IgD-negative memory B cell (primary cell): ENCODE data around the gene COQ8B. TPM values are rescaled to one million over a fixed set of nuclear protein-coding genes. Genes with fewer than 3 reads are reported as not detected.
"Not testable (repeated sequence)": the region's sequence is repeated elsewhere in the genome, so short reads cannot be mapped to it uniquely, and the experiment has no call there.

Experiments used
- H3K27ac Mint-ChIP-seq, 3 donors: one replicate each; pipeline ENCODE4 v1.8.0; 2020 to 2022; ENCODE audit warnings: mild to moderate bottlenecking in 3 of 3, mixed read lengths in 3 of 3, moderate library complexity in 1 of 3
- H3K27me3 Mint-ChIP-seq: one replicate; pipeline ENCODE4 v1.8.0; 2021; ENCODE audit warnings: mixed read lengths
- H3K36me3 Mint-ChIP-seq: one replicate; pipeline ENCODE4 v1.8.0; 2020; ENCODE audit warnings: mild to moderate bottlenecking, mixed read lengths
- H3K4me1 Mint-ChIP-seq, 3 donors: one replicate each; pipeline ENCODE4 v1.8.0; 2020 to 2022; ENCODE audit warnings: mixed read lengths in 3 of 3, mild to moderate bottlenecking in 1 of 3
- H3K4me3 Mint-ChIP-seq, 4 donors: one replicate each; pipeline ENCODE4 v1.8.0; 2020 to 2022; ENCODE audit warnings: mild to moderate bottlenecking in 4 of 4, mixed read lengths in 4 of 4, moderate library complexity in 3 of 4
- H3K9me3 Mint-ChIP-seq, 3 donors: one replicate each; pipeline ENCODE4 v1.8.0; 2020 to 2021; ENCODE audit warnings: mixed read lengths in 3 of 3, mild to moderate bottlenecking in 1 of 3
- polyA plus RNA-seq: library from polyadenylated mRNA; unstranded; fragments of 300-500 nt; fragmentation: Illumina TruSeq; gene quantifications from one replicate; pipeline ENCODE4 v1.2.3, GENCODE V29; 2021

The COQ8B gene
- polyA plus RNA-seq, 1 donor from 2014 or later, result 24.2 TPM

DNA sequence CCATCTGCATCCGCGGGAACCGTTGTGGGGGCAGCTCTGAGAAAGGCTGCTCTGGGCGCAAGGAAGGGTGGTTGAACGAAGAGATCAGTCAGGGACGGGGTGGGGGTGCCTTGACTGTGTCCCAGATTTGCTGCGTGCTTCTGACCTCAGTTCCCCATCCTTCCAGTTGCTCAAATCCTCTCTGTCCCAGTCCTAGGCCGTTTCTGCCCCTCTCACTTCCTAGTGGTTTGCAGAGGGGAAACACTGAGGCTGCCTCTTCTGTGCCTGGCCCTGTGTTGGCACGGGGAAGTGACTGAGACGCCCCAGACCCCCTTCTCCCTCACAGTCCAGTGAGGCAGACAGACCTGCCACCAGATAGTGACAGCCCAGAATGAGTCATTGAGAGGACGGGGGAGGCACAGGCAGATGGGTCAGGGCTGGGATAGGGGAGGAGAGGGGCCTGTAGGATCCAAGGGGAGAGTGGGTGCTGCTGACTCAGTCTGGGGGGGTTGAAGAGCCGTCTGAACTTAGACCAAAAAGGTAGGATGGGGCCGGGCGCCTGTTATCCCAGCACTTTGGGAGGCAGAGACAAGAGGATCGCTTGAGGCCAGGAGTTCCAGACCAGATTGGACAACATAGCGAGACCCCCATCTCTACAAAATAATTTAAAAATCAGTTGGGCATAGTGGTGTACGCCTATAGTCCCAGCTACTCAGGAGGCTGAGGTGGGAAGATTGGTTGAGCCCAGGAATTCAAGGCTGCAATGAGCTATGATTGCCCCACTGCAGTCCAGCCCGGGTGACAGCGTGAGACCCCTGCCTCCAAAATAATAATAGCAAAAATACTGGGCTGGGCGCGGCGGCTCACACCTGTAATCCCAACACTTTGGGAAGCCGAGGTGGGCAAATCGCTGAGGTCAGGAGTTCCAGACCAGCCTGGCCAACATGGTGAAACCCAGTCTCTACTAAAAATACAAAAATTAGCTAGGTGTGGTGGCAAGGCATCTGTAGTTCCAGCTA, 52.7 kb downstream of the COQ8B start:
- peaks cover 6 to 12% (median 11%) of the 10 kb centered on the region in 3 donors for H3K4me1 Mint-ChIP-seq
- no peaks in the 10 kb centered on the region for H3K27me3 Mint-ChIP-seq
- H3K27ac Mint-ChIP-seq, result peak overlapping the region; percentile 62 to 94 (median 84)
- H3K9me3 Mint-ChIP-seq, result no peaks in the 10 kb centered on the region
- peaks cover 6% of the 10 kb centered on the region for H3K36me3 Mint-ChIP-seq
- peak overlapping the region; percentile 37 to 95 (median 89) for H3K4me3 Mint-ChIP-seq

DNA sequence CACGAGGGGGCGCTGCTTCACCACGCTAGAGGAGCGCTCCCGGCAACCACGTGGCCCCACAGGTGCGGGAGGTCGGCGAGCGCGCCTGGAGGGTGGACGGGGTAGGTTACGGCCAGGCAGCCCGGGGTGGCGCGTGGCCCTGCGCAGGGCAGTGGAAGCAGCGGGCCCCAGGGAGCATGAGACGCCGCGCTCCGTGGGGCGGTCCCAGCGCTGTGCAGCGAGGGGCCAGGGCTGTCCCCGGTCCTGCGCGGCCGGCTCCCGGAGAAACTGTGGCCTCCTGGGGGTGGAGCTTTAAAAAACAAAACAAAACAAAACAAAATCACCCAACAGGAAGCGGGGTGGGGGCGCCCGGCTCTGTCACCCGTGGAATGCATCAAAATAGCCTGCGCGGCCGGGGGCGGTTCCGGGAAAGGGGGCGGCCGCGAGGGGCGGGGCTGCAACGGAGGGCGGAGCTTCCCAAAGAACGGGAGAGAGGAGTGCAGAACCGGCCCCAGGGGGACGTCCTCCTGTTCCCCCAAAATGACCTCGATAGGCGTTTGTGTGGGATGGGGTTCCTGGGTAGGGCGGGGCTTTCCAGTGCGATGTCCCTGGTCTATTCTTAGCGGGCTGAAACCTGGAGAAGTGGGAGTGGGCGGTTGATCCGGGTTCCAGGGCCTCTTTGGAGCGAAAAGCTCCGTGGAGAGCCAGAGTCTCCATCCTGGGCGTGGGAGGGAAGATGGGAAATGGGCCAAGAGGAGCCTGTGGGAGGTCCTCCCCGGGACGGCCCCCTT, 53.6 kb downstream of the COQ8B start:
- H3K36me3 Mint-ChIP-seq, result peaks cover 2% of the 10 kb centered on the region
- no peaks in the 10 kb centered on the region for H3K27me3 Mint-ChIP-seq
- H3K27ac Mint-ChIP-seq, result peak overlapping the region; percentile 18 to 94 (median 84)
- peak overlapping the region; percentile 37 to 95 (median 89) for H3K4me3 Mint-ChIP-seq
- peaks cover 6 to 12% (median 11%) of the 10 kb centered on the region in 3 donors for H3K4me1 Mint-ChIP-seq
- no peaks in the 10 kb centered on the region for H3K9me3 Mint-ChIP-seq

DNA sequence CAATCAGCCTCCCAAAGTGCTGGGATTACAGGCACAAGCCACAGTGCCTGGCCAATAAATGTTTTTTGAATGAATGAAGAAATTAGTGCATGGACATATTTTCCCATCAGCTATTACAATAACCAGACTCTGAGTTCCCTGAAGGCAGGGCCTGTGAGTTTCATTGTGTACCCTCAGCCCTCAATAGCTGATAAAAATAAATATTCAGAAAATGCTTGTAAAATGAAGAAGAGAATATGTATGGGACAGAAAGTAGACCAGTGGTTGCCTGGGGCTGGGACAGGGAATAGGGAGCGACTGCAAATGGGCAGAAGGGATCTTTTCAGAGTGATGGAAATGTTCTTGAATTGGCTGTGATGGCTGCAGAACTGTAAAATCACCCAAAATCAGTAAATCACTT, 55.1 kb downstream of the COQ8B start:
- Mint-ChIP-seq H3K36me3 (peaks cover 2% of the 10 kb centered on the region), H3K4me3 (no peak overlapping the region), H3K27ac (peak overlapping the region in 1 of 3 donors; percentile 67), H3K4me1 (peaks cover 6 to 12% (median 11%) of the 10 kb centered on the region in 3 donors), H3K27me3 (no peaks in the 10 kb centered on the region), H3K9me3 (no peaks in the 10 kb centered on the region)

DNA sequence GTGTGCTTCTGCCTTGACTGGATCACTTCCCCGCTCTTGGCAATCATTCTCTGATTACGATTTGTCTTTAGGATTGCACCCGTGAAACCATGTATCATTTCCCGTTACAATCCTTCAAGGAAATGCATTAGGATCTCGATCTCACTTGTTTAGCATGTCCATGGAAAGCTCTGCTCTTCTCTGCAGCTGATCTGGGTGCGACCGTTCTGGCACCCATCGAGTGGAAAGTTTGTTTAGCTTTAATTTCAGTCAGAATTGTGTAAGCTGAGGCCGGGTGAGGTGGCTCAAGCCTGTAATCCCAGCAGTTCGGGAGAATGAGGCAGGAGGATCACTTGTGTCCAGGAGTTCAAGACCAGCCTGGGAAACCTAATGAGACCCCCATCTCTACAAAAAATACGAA, 57.1 kb downstream of the COQ8B start:
- Mint-ChIP-seq H3K9me3 (no peaks in the 10 kb centered on the region), H3K27ac (no peak overlapping the region), H3K27me3 (no peaks in the 10 kb centered on the region), H3K4me3 (no peak overlapping the region), H3K36me3 (peaks cover 2% of the 10 kb centered on the region), H3K4me1 (peaks cover 6 to 13% (median 10%) of the 10 kb centered on the region in 3 donors)

- no peak overlapping the region for H3K4me3 Mint-ChIP-seq
- peaks cover 2% of the 10 kb centered on the region for H3K36me3 Mint-ChIP-seq
- H3K4me1 Mint-ChIP-seq, result peaks cover 6 to 12% (median 10%) of the 10 kb centered on the region in 3 donors
- H3K9me3 Mint-ChIP-seq, result no peaks in the 10 kb centered on the region
- no peak overlapping the region for H3K27ac Mint-ChIP-seq
- no peaks in the 10 kb centered on the region for H3K27me3 Mint-ChIP-seq
These were observed 57.6 kb downstream of the COQ8B start for GRCh38 chr19:40659116-40659515.

DNA sequence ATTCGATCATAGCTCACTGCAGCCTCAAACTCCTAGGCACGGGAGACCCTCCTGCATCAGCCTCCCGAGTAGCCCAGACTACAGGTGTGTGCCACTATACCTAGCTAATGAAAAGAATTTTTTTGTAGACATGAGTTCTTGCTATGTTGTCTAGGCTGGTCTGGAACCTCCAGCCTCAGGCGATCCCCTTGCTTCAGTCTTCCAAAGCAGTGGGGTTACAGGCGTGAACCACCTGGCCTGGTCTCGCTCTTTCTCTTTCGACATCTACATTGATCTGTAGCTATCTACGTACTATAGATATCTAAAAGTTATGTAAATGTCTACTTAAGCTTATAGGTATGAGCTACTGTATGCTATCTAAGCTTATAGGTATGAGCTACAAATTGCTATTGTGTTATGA, 58.7 kb downstream of the COQ8B start:
- H3K9me3 Mint-ChIP-seq, result no peaks in the 10 kb centered on the region
- no peak overlapping the region for H3K27ac Mint-ChIP-seq
- no peaks in the 10 kb centered on the region for H3K27me3 Mint-ChIP-seq
- no peak overlapping the region for H3K4me3 Mint-ChIP-seq
- H3K4me1 Mint-ChIP-seq, result peaks cover 0 to 8% (median 2%) of the 10 kb centered on the region in 3 donors
- peaks cover 2% of the 10 kb centered on the region for H3K36me3 Mint-ChIP-seq

GRCh38 chr19:40655684-40656083, 61.0 kb downstream of the COQ8B start:
- not testable (repeated sequence) for H3K9me3 Mint-ChIP-seq, H3K4me1 Mint-ChIP-seq, H3K27me3 Mint-ChIP-seq, H3K36me3 Mint-ChIP-seq, H3K4me3 Mint-ChIP-seq, H3K27ac Mint-ChIP-seq

- not testable (repeated sequence) for H3K27ac Mint-ChIP-seq, H3K9me3 Mint-ChIP-seq, H3K36me3 Mint-ChIP-seq, H3K4me1 Mint-ChIP-seq, H3K4me3 Mint-ChIP-seq, H3K27me3 Mint-ChIP-seq
These were observed 64.4 kb downstream of the COQ8B start for GRCh38 chr19:40652303-40652702.

- Mint-ChIP-seq H3K9me3 (no peaks in the 10 kb centered on the region), H3K4me3 (no peak overlapping the region), H3K36me3 (no peaks in the 10 kb centered on the region), H3K27me3 (peaks cover 9% of the 10 kb centered on the region), H3K27ac (no peak overlapping the region), H3K4me1 (peaks cover 0 to 2% (median 0%) of the 10 kb centered on the region in 3 donors)
These were observed 65.9 kb downstream of the COQ8B start for GRCh38 chr19:40650749-40651305.

- H3K4me3 Mint-ChIP-seq, H3K36me3 Mint-ChIP-seq, H3K27ac Mint-ChIP-seq, H3K4me1 Mint-ChIP-seq, H3K9me3 Mint-ChIP-seq: not testable (repeated sequence)
- peaks cover 12% of the 10 kb centered on the region for H3K27me3 Mint-ChIP-seq
These were observed 66.6 kb downstream of the COQ8B start for GRCh38 chr19:40649903-40650675.

DNA sequence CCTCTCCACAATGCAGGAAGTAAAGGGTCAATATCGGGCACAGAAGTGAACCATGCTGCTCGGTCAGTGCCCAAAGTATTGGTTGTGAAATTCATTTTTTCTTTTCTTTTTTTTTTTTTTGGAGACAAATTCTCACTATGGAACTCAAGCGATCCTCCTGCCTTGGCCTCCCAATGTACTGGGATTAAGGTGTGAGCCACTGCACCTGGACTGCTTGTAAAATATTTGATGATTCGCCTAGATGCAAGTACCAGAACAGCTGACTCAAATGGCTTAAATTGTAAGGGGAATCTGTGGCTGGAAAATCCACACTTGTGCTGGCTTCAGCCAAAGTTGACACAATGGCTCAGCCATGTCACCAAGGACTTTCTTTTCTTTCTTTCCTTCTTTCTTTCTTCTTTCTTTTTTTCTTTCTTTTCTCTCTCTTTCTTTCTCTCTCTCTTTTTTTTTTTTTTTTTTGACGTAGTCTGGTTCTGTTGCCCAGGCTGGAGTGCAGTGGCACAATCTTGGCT, 69.9 kb downstream of the COQ8B start:
- Mint-ChIP-seq H3K27ac (no peak overlapping the region), H3K9me3 (no peaks in the 10 kb centered on the region), H3K4me1 (peaks cover 0 to 1% (median 0%) of the 10 kb centered on the region in 3 donors), H3K4me3 (no peak overlapping the region), H3K36me3 (peaks cover 1% of the 10 kb centered on the region), H3K27me3 (peaks cover 12% of the 10 kb centered on the region)

- H3K27ac Mint-ChIP-seq, result no peak overlapping the region
- peaks cover 4% of the 10 kb centered on the region for H3K36me3 Mint-ChIP-seq
- no peak overlapping the region for H3K4me3 Mint-ChIP-seq
- H3K27me3 Mint-ChIP-seq, result peaks cover 16% of the 10 kb centered on the region
- H3K4me1 Mint-ChIP-seq, result peaks cover 0 to 9% (median 7%) of the 10 kb centered on the region in 3 donors
- no peaks in the 10 kb centered on the region for H3K9me3 Mint-ChIP-seq
These were observed 73.9 kb downstream of the COQ8B start for GRCh38 chr19:40642757-40643305.

- Mint-ChIP-seq H3K36me3 (peaks cover 4% of the 10 kb centered on the region), H3K4me3 (no peak overlapping the region), H3K27me3 (peaks cover 16% of the 10 kb centered on the region), H3K4me1 (peaks cover 0 to 9% (median 7%) of the 10 kb centered on the region in 3 donors), H3K9me3 (no peaks in the 10 kb centered on the region), H3K27ac (no peak overlapping the region)
These were observed 74.5 kb downstream of the COQ8B start for GRCh38 chr19:40642051-40642706.
